HEK293 (cell line): ENCODE data around the gene PHACTR2.
A peak's percentile ranks its signal among the peaks of the same experiment; 100 is the strongest.

Experiments used
- INSM2 ChIP-seq: fragments of 450-650 bp; formaldehyde crosslinking; IDR thresholded peaks from 2 replicates; pipeline ENCODE4 v1.5.1; 2016; ENCODE audit warnings: missing biosample characterization, missing genetic modification characterization
- KLF7 ChIP-seq: fragments of 450-650 bp; formaldehyde crosslinking; IDR thresholded peaks from 2 replicates; pipeline ENCODE4 v1.5.1; 2016; ENCODE audit warnings: missing biosample characterization, missing genetic modification characterization, borderline replicate concordance
- KLF8 ChIP-seq: fragments of 450-650 bp; formaldehyde crosslinking; IDR thresholded peaks from 2 replicates; pipeline ENCODE4 v1.5.1; 2016; ENCODE audit warnings: missing biosample characterization, missing genetic modification characterization
- MYNN ChIP-seq: fragments of 450-650 bp; formaldehyde crosslinking; IDR thresholded peaks from 2 replicates; pipeline ENCODE4 v1.5.1; 2016; ENCODE audit warnings: missing biosample characterization, missing genetic modification characterization, borderline replicate concordance
- SP7 ChIP-seq: fragments of 450-650 bp; formaldehyde crosslinking; IDR thresholded peaks from 2 replicates; pipeline ENCODE4 v1.5.1; 2016; ENCODE audit warnings: missing biosample characterization, missing genetic modification characterization
- WT1 ChIP-seq: fragments of 450-650 bp; formaldehyde crosslinking; IDR thresholded peaks from 2 replicates; pipeline ENCODE4 v1.5.1; 2016; ENCODE audit warnings: missing biosample characterization, missing genetic modification characterization
- ZFP69B ChIP-seq: fragments of 450-650 bp; formaldehyde crosslinking; IDR thresholded peaks from 2 replicates; pipeline ENCODE4 v1.5.1; 2016; ENCODE audit warnings: missing biosample characterization, missing genetic modification characterization
- ZNF112 ChIP-seq: fragments of 450-650 bp; formaldehyde crosslinking; IDR thresholded peaks from 2 replicates; pipeline ENCODE4 v1.5.0; 2017; ENCODE audit warnings: missing biosample characterization, missing genetic modification characterization
- ZNF146 ChIP-seq: fragments of 450-650 bp; formaldehyde crosslinking; IDR thresholded peaks from 2 replicates; pipeline ENCODE4 v1.5.1; 2016; ENCODE audit warnings: missing biosample characterization, missing genetic modification characterization
- ZNF18 ChIP-seq: fragments of 450-650 bp; formaldehyde crosslinking; IDR thresholded peaks from 2 replicates; pipeline ENCODE4 v1.5.1; 2016; ENCODE audit warnings: missing biosample characterization, missing genetic modification characterization
- ZNF24 ChIP-seq: fragments of 450-650 bp; formaldehyde crosslinking; IDR thresholded peaks from 2 replicates; pipeline ENCODE4 v1.5.1; 2016; ENCODE audit warnings: missing biosample characterization, missing genetic modification characterization
- ZNF266 ChIP-seq: fragments of 450-650 bp; formaldehyde crosslinking; IDR thresholded peaks from 2 replicates; pipeline ENCODE4 v1.5.1; 2016; ENCODE audit warnings: missing biosample characterization, missing genetic modification characterization, low read depth
- ZNF311 ChIP-seq: fragments of 450-650 bp; formaldehyde crosslinking; IDR thresholded peaks from 2 replicates; pipeline ENCODE4 v1.5.1; 2017; ENCODE audit warnings: missing biosample characterization, missing genetic modification characterization, borderline replicate concordance
- ZNF324 ChIP-seq: fragments of 450-650 bp; formaldehyde crosslinking; IDR thresholded peaks from 2 replicates; pipeline ENCODE4 v1.5.1; 2016; ENCODE audit warnings: missing biosample characterization, missing genetic modification characterization
- ZNF398 ChIP-seq: fragments of 450-650 bp; formaldehyde crosslinking; IDR thresholded peaks from 2 replicates; pipeline ENCODE4 v1.5.1; 2017; ENCODE audit warnings: missing biosample characterization, missing genetic modification characterization
- ZNF433 ChIP-seq: fragments of 450-650 bp; formaldehyde crosslinking; IDR thresholded peaks from 2 replicates; pipeline ENCODE4 v1.5.1; 2016; ENCODE audit warnings: missing biosample characterization, missing genetic modification characterization, low read depth
- ZNF510 ChIP-seq: fragments of 450-650 bp; formaldehyde crosslinking; IDR thresholded peaks from 2 replicates; pipeline ENCODE4 v1.5.1; 2018; ENCODE audit warnings: mild to moderate bottlenecking, missing genetic modification characterization, missing biosample characterization; ENCODE audit not compliant: insufficient replicate concordance
- ZNF529 ChIP-seq: fragments of 450-650 bp; formaldehyde crosslinking; IDR thresholded peaks from 2 replicates; pipeline ENCODE4 v1.5.1; 2017; ENCODE audit warnings: missing genetic modification characterization, missing biosample characterization; ENCODE audit not compliant: insufficient replicate concordance
- ZNF621 ChIP-seq: fragments of 450-650 bp; formaldehyde crosslinking; IDR thresholded peaks from 2 replicates; pipeline ENCODE4 v1.5.1; 2017; ENCODE audit warnings: missing biosample characterization, missing genetic modification characterization
- ZNF624 ChIP-seq: fragments of 450-650 bp; formaldehyde crosslinking; IDR thresholded peaks from 2 replicates; pipeline ENCODE4 v1.5.1; 2017; ENCODE audit warnings: missing biosample characterization, missing genetic modification characterization
- ZNF654 ChIP-seq: fragments of 450-650 bp; formaldehyde crosslinking; IDR thresholded peaks from 2 replicates; pipeline ENCODE4 v1.5.1; 2016; ENCODE audit warnings: low read depth, missing biosample characterization, missing genetic modification characterization
- ZNF701 ChIP-seq: fragments of 450-650 bp; formaldehyde crosslinking; IDR thresholded peaks from 2 replicates; pipeline ENCODE4 v1.5.1; 2016; ENCODE audit warnings: missing biosample characterization, missing genetic modification characterization
- ZNF747 ChIP-seq: fragments of 450-650 bp; formaldehyde crosslinking; IDR thresholded peaks from 2 replicates; pipeline ENCODE4 v1.5.1; 2016; ENCODE audit warnings: missing biosample characterization, missing genetic modification characterization
- ZNF76 ChIP-seq: fragments of 450-650 bp; formaldehyde crosslinking; IDR thresholded peaks from 2 replicates; pipeline ENCODE4; 2016; ENCODE audit warnings: low read depth, missing biosample characterization, missing genetic modification characterization, borderline replicate concordance
- ZNF768 ChIP-seq: fragments of 450-650 bp; formaldehyde crosslinking; IDR thresholded peaks from 2 replicates; pipeline ENCODE4 v1.5.1; 2018; ENCODE audit warnings: missing biosample characterization, mild to moderate bottlenecking, missing genetic modification characterization
- ZNF843 ChIP-seq: fragments of 450-650 bp; formaldehyde crosslinking; IDR thresholded peaks from 2 replicates; pipeline ENCODE4 v1.5.1; 2016; ENCODE audit warnings: missing biosample characterization, missing genetic modification characterization
- ZXDB ChIP-seq: fragments of 450-650 bp; formaldehyde crosslinking; IDR thresholded peaks from 2 replicates; pipeline ENCODE4 v1.5.1; 2016; ENCODE audit warnings: missing biosample characterization, missing genetic modification characterization
- TF ChIP-seq, protein P1 (sequence below): fragments of 450-650 bp; IDR thresholded peaks from 2 replicates; pipeline ENCODE4 v1.5.1; 2018; ENCODE audit warnings: missing biosample characterization, missing genetic modification characterization
- TF ChIP-seq, protein P2 (sequence below): fragments of 450-650 bp; formaldehyde crosslinking; IDR thresholded peaks from 2 replicates; pipeline ENCODE4 v1.5.1; 2016; ENCODE audit warnings: missing biosample characterization, missing genetic modification characterization
- TF ChIP-seq, protein P3 (sequence below): fragments of 450-650 bp; formaldehyde crosslinking; IDR thresholded peaks from 2 replicates; pipeline ENCODE4; 2016; ENCODE audit warnings: missing biosample characterization, missing genetic modification characterization

PHACTR2 gene

DNA sequence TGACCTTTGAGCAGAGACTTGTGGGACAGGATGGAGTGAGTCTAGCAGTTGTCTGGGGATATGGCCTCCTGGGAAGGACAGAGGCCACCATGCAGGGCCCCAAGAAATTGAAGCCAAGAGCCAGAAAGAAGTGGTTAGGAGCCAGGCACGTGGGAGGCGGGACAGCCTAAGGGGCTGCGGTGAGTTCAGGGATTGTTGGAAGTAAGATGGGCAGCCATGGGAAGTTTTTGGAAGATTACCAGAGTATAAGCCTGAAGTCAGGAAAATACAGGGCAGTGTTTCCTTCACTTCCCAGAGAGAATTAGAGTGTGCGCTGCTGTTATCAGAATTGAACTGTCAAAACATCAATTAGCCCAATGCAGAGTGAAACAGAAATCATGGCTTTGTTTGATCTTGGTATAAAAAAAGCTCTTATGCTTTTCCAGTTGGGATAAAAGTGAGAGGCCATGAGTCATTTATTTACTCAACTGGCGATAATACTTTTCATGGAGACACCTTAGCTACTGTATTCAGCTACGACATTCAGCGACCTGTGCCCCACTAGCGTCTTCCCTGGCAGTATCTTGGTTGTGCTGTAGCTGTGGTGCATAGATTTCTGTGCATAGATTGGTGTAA, 66.9 kb downstream of the PHACTR2 start (continued):
- TF ChIP-seq ZNF398 (tag by site-specific recombination), result no peak
- TF ChIP-seq ZNF701, result no peak
- TF ChIP-seq ZNF266 (tag by site-specific recombination), result no peak
- TF ChIP-seq ZNF112 (tag by site-specific recombination), result no peak
- TF ChIP-seq ZNF510 (tag by site-specific recombination), result no peak
- TF ChIP-seq ZNF311 (tag by site-specific recombination), result no peak
- no peak for TF ChIP-seq KLF7 (tag by site-specific recombination)
- no peak for TF ChIP-seq ZNF624 (tag by site-specific recombination)
- no peak for TF ChIP-seq ZNF146 (tag by site-specific recombination)
- no peak for TF ChIP-seq MYNN (tag by site-specific recombination)
- no peak for TF ChIP-seq ZNF768 (tag by site-specific recombination)
- TF ChIP-seq ZXDB (tag by site-specific recombination), result no peak; the same call in none of the 2 replicates
- TF ChIP-seq WT1 (tag by site-specific recombination), result 0 out of 2 replicates have a peak, but pooled peaks have one; percentile 43
- TF ChIP-seq ZNF433 (tag by site-specific recombination), result no peak
- TF ChIP-seq ZNF843, result peak; percentile 81
- TF ChIP-seq ZNF18 (tag by site-specific recombination), result no peak
- TF ChIP-seq ZNF621 (tag by site-specific recombination), result no peak
- TF ChIP-seq, protein P1, sequence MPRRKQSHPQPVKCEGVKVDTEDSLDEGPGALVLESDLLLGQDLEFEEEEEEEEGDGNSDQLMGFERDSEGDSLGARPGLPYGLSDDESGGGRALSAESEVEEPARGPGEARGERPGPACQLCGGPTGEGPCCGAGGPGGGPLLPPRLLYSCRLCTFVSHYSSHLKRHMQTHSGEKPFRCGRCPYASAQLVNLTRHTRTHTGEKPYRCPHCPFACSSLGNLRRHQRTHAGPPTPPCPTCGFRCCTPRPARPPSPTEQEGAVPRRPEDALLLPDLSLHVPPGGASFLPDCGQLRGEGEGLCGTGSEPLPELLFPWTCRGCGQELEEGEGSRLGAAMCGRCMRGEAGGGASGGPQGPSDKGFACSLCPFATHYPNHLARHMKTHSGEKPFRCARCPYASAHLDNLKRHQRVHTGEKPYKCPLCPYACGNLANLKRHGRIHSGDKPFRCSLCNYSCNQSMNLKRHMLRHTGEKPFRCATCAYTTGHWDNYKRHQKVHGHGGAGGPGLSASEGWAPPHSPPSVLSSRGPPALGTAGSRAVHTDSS, result no peak
- TF ChIP-seq INSM2 (tag by site-specific recombination), result 0 out of 2 replicates have a peak, but pooled peaks have one; percentile 13
- TF ChIP-seq ZNF747 (tag by site-specific recombination), result no peak
- TF ChIP-seq, protein P2, sequence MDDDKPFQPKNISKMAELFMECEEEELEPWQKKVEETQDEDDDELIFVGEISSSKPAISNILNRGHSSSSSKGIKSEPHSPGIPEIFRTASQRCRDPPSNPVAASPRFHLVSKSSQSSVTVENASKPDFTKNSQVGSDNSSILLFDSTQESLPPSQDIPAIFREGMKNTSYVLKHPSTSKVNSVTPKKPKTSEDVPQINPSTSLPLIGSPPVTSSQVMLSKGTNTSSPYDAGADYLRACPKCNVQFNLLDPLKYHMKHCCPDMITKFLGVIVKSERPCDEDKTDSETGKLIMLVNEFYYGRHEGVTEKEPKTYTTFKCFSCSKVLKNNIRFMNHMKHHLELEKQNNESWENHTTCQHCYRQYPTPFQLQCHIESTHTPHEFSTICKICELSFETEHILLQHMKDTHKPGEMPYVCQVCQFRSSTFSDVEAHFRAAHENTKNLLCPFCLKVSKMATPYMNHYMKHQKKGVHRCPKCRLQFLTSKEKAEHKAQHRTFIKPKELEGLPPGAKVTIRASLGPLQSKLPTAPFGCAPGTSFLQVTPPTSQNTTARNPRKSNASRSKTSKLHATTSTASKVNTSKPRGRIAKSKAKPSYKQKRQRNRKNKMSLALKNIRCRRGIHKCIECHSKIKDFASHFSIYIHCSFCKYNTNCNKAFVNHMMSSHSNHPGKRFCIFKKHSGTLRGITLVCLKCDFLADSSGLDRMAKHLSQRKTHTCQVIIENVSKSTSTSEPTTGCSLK (tag by site-specific recombination), result no peak
- no peak; the same call in 1 of the 2 replicates for TF ChIP-seq ZNF654 (tag by site-specific recombination)
- peak; percentile 32; the same call in 1 of the 2 replicates for TF ChIP-seq ZFP69B (tag by site-specific recombination)
- TF ChIP-seq ZNF324 (tag by site-specific recombination), result no peak
- TF ChIP-seq, protein P3, sequence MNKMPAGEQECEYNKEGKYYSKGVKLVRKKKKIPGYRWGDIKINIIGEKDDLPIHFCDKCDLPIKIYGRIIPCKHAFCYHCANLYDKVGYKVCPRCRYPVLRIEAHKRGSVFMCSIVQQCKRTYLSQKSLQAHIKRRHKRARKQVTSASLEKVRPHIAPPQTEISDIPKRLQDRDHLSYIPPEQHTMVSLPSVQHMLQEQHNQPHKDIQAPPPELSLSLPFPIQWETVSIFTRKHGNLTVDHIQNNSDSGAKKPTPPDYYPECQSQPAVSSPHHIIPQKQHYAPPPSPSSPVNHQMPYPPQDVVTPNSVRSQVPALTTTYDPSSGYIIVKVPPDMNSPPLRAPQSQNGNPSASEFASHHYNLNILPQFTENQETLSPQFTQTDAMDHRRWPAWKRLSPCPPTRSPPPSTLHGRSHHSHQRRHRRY (tag by site-specific recombination), result no peak
- TF ChIP-seq ZNF76 (tag by site-specific recombination), result peak; percentile 48; the same call in 1 of the 2 replicates
- TF ChIP-seq SP7, result peak; percentile 92
- TF ChIP-seq KLF8 (tag by site-specific recombination), result no peak; the same call in 1 of the 2 replicates
- TF ChIP-seq ZNF529 (tag by site-specific recombination), result no peak
- TF ChIP-seq ZNF24 (tag by site-specific recombination), result peak; percentile 65
